ENCODE results near the gene MAP2K5. TPM values are rescaled to one million over a fixed set of nuclear protein-coding genes. Genes with fewer than 3 reads are reported as not detected.

MAP2K5 gene
- total RNA-seq, 1 experiment from 2014 or later: 46.6 TPM

Other genes starting within 250 kb of the MAP2K5 start
- gene C15orf61, start 21.6 kb upstream of the MAP2K5 start, total RNA-seq (2014; rRNA removed; shearing (Covaris generic)): 18.5 and 19.9 TPM in 2 replicates

All from G401 (cell line).